GM23338 (cell line): ENCODE results near the gene MED13L. TPM values are rescaled to one million over a fixed set of nuclear protein-coding genes. Genes with fewer than 3 reads are reported as not detected.

Experiments
- ATAC-seq: fragments of 200-7000 bp; cut with Tn5 transposase; 3 replicates; pipeline ENCODE4 v1.9.1; 2020
- DNase-seq: peaks from one replicate; pipeline ENCODE4 v3.0.0-alpha.2; 2015; ENCODE audit warnings: low spot score
- H2AFZ ChIP-seq: fragments of 200-600 bp; sonication (generic); 2 replicates; pipeline ENCODE4 v1.8.0; 2016; ENCODE audit warnings: antibody characterized with exemption, mild to moderate bottlenecking, moderate library complexity
- H3F3A ChIP-seq: fragments of 200-600 bp; sonication (generic); replicated peaks from 2 replicates; pipeline ENCODE4 v1.8.0; 2017; ENCODE audit warnings: antibody characterized with exemption, mixed run types, low read depth
- H3K27ac ChIP-seq: fragments of 200-600 bp; sonication (generic); 2 replicates; pipeline ENCODE4 v1.6.1; 2016; ENCODE audit warnings: low read depth
- H3K27me3 ChIP-seq: fragments of 200-600 bp; sonication (generic); 2 replicates; pipeline ENCODE4 v1.8.0; 2016; ENCODE audit warnings: mild to moderate bottlenecking, mixed run types, moderate library complexity; ENCODE audit not compliant: insufficient read depth
- H3K36me3 ChIP-seq: fragments of 200-600 bp; sonication (generic); 2 replicates; pipeline ENCODE4 v1.8.0; 2016; ENCODE audit warnings: mild to moderate bottlenecking; ENCODE audit not compliant: insufficient read depth
- H3K4me1 ChIP-seq: fragments of 200-600 bp; sonication (generic); 2 replicates; pipeline ENCODE4 v1.8.0; 2016; ENCODE audit warnings: mild to moderate bottlenecking, moderate library complexity; ENCODE audit not compliant: insufficient read depth
- H3K4me2 ChIP-seq: fragments of 200-600 bp; sonication (generic); 2 replicates; pipeline ENCODE4 v1.7.1; 2017; ENCODE audit warnings: mixed run types
- H3K4me3 ChIP-seq: fragments of 200-600 bp; sonication (generic); 2 replicates; pipeline ENCODE4 v1.6.1; 2016; ENCODE audit warnings: mixed run types
- H3K79me2 ChIP-seq: fragments of 200-600 bp; sonication (generic); replicated peaks from 2 replicates; pipeline ENCODE4 v1.8.0; 2017; ENCODE audit warnings: mild to moderate bottlenecking; ENCODE audit not compliant: insufficient read depth
- H3K9me2 ChIP-seq: fragments of 200-600 bp; sonication (generic); 2 replicates; pipeline ENCODE4 v1.8.0; 2017; ENCODE audit not compliant: insufficient read depth
- H4K20me1 ChIP-seq: fragments of 200-600 bp; sonication (generic); replicated peaks from 2 replicates; pipeline ENCODE4 v1.8.0; 2017; ENCODE audit warnings: mild to moderate bottlenecking; ENCODE audit not compliant: insufficient read depth
- H3K27ac Mint-ChIP-seq: 2 replicates; pipeline ENCODE4 v1.8.0; 2020; ENCODE audit warnings: inconsistent platforms, mild to moderate bottlenecking, moderate library complexity, mixed read lengths
- H3K27me3 Mint-ChIP-seq: 3 replicates; pipeline ENCODE4 v1.8.0; 2022; ENCODE audit warnings: low read depth, mild to moderate bottlenecking, moderate library complexity, mixed read lengths, inconsistent platforms; ENCODE audit not compliant: insufficient read depth, poor library complexity
- H3K36me3 Mint-ChIP-seq: 3 replicates; pipeline ENCODE4 v1.8.0; 2021; ENCODE audit warnings: low read depth, mild to moderate bottlenecking, inconsistent platforms, moderate library complexity, mixed read lengths
- H3K4me1 Mint-ChIP-seq: 3 replicates; pipeline ENCODE4 v1.8.0; 2020; ENCODE audit warnings: mild to moderate bottlenecking, inconsistent platforms, mixed read lengths
- H3K4me3 Mint-ChIP-seq: 3 replicates; pipeline ENCODE4 v1.8.0; 2021; ENCODE audit warnings: moderate library complexity, mild to moderate bottlenecking, inconsistent platforms, mixed read lengths
- H3K9me3 Mint-ChIP-seq: 3 replicates; pipeline ENCODE4 v1.8.0; 2020; ENCODE audit warnings: moderate library complexity, mild to moderate bottlenecking, inconsistent platforms, mixed read lengths
- CREB1 ChIP-seq: fragments of 250-450 bp; sonication (Bioruptor Pico); IDR thresholded peaks from 2 replicates; pipeline ENCODE4 v1.5.0; 2020; ENCODE audit warnings: low read depth, mild to moderate bottlenecking, moderate library complexity
- EZH2 ChIP-seq: fragments of 200-600 bp; sonication (generic); IDR thresholded peaks from one replicate; pipeline ENCODE4 v1.8.0; 2017; ENCODE audit warnings: antibody characterized with exemption, mild to moderate bottlenecking, low read depth; ENCODE audit not compliant: unreplicated experiment
- EZH2phosphoT487 ChIP-seq: fragments of 200-600 bp; sonication (generic); IDR thresholded peaks from one replicate; pipeline ENCODE4 v1.8.1; 2018; ENCODE audit warnings: antibody characterized with exemption; ENCODE audit not compliant: unreplicated experiment
- JUNB ChIP-seq: IDR thresholded peaks from one replicate; pipeline ENCODE4 v1.6.1; 2016; ENCODE audit warnings: antibody characterized with exemption; ENCODE audit not compliant: unreplicated experiment
- NANOG ChIP-seq: IDR thresholded peaks from 2 replicates; pipeline ENCODE4 v1.6.1; 2016; ENCODE audit warnings: antibody characterized with exemption, borderline replicate concordance
- POLR2AphosphoS5 ChIP-seq: IDR thresholded peaks from 2 replicates; pipeline ENCODE4 v1.6.1; 2016; ENCODE audit warnings: antibody characterized with exemption, low read depth
- STAT1 ChIP-seq: IDR thresholded peaks from one replicate; pipeline ENCODE4 v1.6.1; 2016; ENCODE audit warnings: antibody characterized with exemption; ENCODE audit not compliant: unreplicated experiment
- ZNF114 ChIP-seq: fragments of 250-450 bp; sonication (Bioruptor Pico); IDR thresholded peaks from 2 replicates; pipeline ENCODE4 v1.5.0; 2020; ENCODE audit warnings: mild to moderate bottlenecking, moderate library complexity
- ZNF331 ChIP-seq: fragments of 250-450 bp; sonication (Bioruptor Pico); IDR thresholded peaks from 2 replicates; pipeline ENCODE4 v1.5.0; 2020; ENCODE audit warnings: low read depth, mild to moderate bottlenecking, moderate library complexity
- polyA plus RNA-seq: library from polyadenylated mRNA; unstranded; fragments of >200 nt; fragmentation: Nextera tagmentation; extraction: Ambion mirVana; gene quantifications from 2 replicates; pipeline ENCODE4 v1.2.1, GENCODE V29; 2016
- total RNA-seq: library from RNA; depleted of rRNA; stranded (reverse); fragments of >200 nt; shearing (Covaris generic); gene quantifications from 2 replicates; pipeline ENCODE4 v1.2.3, GENCODE V29; 2014
- TF ChIP-seq, protein P1 (sequence below), 2 experiments: fragments of 200-600 bp in 1 of 2; sonication (generic) in 1 of 2; conservative IDR thresholded peaks; 2 replicates each; pipeline versions ENCODE4 v1.5.1 to v1.6.1; 2016 to 2017; ENCODE audit warnings: antibody characterized with exemption in 2 of 2, low read depth in 2 of 2, mild to moderate bottlenecking in 2 of 2, moderate library complexity in 1 of 2
- TF ChIP-seq, protein P2 (sequence below): IDR thresholded peaks from one replicate; pipeline ENCODE4 v1.6.1; 2018; ENCODE audit warnings: antibody characterized with exemption; ENCODE audit not compliant: unreplicated experiment
- TF ChIP-seq, protein P3 (sequence below): IDR thresholded peaks from 2 replicates; pipeline ENCODE4 v1.6.1; 2016; ENCODE audit warnings: antibody characterized with exemption
- TF ChIP-seq, protein P4 (sequence below): fragments of 250-450 bp; sonication (Bioruptor Pico); IDR thresholded peaks from 2 replicates; pipeline ENCODE4 v1.5.0; 2020; ENCODE audit warnings: mild to moderate bottlenecking, moderate library complexity

Gene MED13L
- total and polyA plus RNA-seq, 2 experiments from 2014 or later = 20.9 to 73.6 TPM

DNA sequence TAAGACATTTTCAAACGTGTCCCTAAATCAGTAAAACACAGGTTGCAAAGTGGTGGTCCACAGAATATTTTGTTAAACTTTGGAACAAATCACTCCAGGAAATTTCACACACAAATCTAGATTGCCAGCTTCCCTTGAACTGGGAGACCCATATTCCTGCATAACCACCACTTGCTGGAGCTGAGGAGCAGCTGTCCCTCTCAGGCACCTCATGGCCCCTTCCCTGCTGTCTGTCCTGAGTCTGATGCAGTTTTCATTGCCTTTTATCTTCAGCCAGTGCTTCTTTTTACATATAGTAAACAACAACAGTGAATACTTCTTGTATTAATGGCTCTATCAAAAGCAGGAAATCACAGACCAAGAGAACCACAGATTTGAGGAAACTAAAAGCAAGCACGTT, 289.3 kb downstream of the MED13L start:
- DNase-seq (peak; percentile 10), ATAC-seq (peak; percentile 61)
- Mint-ChIP-seq H3K4me1 (peaks cover 31% of the 10 kb centered on the region), H3K4me3 (no peak overlapping the region), H3K9me3 (no peaks in the 10 kb centered on the region), H3K36me3 (peaks cover 21% of the 10 kb centered on the region; the same call in 2 of the 3 replicates), H3K27ac (peak overlapping the region; percentile 53; the same call in 1 of the 2 replicates), H3K27me3 (peaks cover 2% of the 10 kb centered on the region)
- no peak for TF ChIP-seq EZH2
- no peak for TF ChIP-seq ZNF114 (CRISPR knock-in tag)
- no peak for TF ChIP-seq EZH2phosphoT487
- TF ChIP-seq, protein P1, sequence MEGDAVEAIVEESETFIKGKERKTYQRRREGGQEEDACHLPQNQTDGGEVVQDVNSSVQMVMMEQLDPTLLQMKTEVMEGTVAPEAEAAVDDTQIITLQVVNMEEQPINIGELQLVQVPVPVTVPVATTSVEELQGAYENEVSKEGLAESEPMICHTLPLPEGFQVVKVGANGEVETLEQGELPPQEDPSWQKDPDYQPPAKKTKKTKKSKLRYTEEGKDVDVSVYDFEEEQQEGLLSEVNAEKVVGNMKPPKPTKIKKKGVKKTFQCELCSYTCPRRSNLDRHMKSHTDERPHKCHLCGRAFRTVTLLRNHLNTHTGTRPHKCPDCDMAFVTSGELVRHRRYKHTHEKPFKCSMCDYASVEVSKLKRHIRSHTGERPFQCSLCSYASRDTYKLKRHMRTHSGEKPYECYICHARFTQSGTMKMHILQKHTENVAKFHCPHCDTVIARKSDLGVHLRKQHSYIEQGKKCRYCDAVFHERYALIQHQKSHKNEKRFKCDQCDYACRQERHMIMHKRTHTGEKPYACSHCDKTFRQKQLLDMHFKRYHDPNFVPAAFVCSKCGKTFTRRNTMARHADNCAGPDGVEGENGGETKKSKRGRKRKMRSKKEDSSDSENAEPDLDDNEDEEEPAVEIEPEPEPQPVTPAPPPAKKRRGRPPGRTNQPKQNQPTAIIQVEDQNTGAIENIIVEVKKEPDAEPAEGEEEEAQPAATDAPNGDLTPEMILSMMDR (conservative IDR thresholded peaks at IDR 0.05; ENCODE audit: low read depth in 2 of 2) = no peak
- TF ChIP-seq, protein P2, sequence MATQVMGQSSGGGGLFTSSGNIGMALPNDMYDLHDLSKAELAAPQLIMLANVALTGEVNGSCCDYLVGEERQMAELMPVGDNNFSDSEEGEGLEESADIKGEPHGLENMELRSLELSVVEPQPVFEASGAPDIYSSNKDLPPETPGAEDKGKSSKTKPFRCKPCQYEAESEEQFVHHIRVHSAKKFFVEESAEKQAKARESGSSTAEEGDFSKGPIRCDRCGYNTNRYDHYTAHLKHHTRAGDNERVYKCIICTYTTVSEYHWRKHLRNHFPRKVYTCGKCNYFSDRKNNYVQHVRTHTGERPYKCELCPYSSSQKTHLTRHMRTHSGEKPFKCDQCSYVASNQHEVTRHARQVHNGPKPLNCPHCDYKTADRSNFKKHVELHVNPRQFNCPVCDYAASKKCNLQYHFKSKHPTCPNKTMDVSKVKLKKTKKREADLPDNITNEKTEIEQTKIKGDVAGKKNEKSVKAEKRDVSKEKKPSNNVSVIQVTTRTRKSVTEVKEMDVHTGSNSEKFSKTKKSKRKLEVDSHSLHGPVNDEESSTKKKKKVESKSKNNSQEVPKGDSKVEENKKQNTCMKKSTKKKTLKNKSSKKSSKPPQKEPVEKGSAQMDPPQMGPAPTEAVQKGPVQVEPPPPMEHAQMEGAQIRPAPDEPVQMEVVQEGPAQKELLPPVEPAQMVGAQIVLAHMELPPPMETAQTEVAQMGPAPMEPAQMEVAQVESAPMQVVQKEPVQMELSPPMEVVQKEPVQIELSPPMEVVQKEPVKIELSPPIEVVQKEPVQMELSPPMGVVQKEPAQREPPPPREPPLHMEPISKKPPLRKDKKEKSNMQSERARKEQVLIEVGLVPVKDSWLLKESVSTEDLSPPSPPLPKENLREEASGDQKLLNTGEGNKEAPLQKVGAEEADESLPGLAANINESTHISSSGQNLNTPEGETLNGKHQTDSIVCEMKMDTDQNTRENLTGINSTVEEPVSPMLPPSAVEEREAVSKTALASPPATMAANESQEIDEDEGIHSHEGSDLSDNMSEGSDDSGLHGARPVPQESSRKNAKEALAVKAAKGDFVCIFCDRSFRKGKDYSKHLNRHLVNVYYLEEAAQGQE = no peak
- TF ChIP-seq, protein P3, sequence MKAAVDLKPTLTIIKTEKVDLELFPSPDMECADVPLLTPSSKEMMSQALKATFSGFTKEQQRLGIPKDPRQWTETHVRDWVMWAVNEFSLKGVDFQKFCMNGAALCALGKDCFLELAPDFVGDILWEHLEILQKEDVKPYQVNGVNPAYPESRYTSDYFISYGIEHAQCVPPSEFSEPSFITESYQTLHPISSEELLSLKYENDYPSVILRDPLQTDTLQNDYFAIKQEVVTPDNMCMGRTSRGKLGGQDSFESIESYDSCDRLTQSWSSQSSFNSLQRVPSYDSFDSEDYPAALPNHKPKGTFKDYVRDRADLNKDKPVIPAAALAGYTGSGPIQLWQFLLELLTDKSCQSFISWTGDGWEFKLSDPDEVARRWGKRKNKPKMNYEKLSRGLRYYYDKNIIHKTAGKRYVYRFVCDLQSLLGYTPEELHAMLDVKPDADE = no peak
- no peak for TF ChIP-seq NANOG
- TF ChIP-seq ZNF331 = no peak
- no peak for TF ChIP-seq CREB1
- TF ChIP-seq, protein P4, sequence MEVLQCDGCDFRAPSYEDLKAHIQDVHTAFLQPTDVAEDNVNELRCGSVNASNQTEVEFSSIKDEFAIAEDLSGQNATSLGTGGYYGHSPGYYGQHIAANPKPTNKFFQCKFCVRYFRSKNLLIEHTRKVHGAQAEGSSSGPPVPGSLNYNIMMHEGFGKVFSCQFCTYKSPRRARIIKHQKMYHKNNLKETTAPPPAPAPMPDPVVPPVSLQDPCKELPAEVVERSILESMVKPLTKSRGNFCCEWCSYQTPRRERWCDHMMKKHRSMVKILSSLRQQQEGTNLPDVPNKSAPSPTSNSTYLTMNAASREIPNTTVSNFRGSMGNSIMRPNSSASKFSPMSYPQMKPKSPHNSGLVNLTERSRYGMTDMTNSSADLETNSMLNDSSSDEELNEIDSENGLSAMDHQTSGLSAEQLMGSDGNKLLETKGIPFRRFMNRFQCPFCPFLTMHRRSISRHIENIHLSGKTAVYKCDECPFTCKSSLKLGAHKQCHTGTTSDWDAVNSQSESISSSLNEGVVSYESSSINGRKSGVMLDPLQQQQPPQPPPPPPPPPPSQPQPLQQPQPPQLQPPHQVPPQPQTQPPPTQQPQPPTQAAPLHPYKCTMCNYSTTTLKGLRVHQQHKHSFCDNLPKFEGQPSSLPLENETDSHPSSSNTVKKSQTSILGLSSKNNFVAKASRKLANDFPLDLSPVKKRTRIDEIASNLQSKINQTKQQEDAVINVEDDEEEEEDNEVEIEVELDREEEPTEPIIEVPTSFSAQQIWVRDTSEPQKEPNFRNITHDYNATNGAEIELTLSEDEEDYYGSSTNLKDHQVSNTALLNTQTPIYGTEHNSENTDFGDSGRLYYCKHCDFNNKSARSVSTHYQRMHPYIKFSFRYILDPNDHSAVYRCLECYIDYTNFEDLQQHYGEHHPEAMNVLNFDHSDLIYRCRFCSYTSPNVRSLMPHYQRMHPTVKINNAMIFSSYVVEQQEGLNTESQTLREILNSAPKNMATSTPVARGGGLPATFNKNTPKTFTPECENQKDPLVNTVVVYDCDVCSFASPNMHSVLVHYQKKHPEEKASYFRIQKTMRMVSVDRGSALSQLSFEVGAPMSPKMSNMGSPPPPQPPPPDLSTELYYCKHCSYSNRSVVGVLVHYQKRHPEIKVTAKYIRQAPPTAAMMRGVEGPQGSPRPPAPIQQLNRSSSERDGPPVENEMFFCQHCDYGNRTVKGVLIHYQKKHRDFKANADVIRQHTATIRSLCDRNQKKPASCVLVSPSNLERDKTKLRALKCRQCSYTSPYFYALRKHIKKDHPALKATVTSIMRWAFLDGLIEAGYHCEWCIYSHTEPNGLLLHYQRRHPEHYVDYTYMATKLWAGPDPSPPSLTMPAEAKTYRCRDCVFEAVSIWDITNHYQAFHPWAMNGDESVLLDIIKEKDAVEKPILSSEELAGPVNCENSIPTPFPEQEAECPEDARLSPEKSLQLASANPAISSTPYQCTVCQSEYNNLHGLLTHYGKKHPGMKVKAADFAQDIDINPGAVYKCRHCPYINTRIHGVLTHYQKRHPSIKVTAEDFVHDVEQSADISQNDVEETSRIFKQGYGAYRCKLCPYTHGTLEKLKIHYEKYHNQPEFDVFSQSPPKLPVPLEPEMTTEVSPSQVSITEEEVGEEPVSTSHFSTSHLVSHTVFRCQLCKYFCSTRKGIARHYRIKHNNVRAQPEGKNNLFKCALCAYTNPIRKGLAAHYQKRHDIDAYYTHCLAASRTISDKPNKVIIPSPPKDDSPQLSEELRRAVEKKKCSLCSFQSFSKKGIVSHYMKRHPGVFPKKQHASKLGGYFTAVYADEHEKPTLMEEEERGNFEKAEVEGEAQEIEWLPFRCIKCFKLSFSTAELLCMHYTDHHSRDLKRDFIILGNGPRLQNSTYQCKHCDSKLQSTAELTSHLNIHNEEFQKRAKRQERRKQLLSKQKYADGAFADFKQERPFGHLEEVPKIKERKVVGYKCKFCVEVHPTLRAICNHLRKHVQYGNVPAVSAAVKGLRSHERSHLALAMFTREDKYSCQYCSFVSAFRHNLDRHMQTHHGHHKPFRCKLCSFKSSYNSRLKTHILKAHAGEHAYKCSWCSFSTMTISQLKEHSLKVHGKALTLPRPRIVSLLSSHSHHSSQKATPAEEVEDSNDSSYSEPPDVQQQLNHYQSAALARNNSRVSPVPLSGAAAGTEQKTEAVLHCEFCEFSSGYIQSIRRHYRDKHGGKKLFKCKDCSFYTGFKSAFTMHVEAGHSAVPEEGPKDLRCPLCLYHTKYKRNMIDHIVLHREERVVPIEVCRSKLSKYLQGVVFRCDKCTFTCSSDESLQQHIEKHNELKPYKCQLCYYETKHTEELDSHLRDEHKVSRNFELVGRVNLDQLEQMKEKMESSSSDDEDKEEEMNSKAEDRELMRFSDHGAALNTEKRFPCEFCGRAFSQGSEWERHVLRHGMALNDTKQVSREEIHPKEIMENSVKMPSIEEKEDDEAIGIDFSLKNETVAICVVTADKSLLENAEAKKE (CRISPR knock-in tag) = no peak
- TF ChIP-seq STAT1 = no peak
- no peak for TF ChIP-seq JUNB
- TF ChIP-seq POLR2AphosphoS5 = no peak
- Histone ChIP-seq H3K9me2 (no peaks in the 10 kb centered on the region), H3K4me2 (0 out of 2 replicates have a peak overlapping the region, but pooled peaks have one; percentile 25), H4K20me1 (no peaks in the 10 kb centered on the region; the same call in 1 of the 2 replicates), H3K4me1 (peaks cover 12% of the 10 kb centered on the region), H3K79me2 (peaks cover 17% of the 10 kb centered on the region), H3K27ac (no peak overlapping the region), H3K27me3 (no peaks in the 10 kb centered on the region), H3K4me3 (no peak overlapping the region), H3F3A (no peaks in the 10 kb centered on the region), H3K36me3 (peaks cover 3% of the 10 kb centered on the region; the same call in 1 of the 2 replicates), H2AFZ (no peak overlapping the region)
